Spleen (tissue), 11 donors: ENCODE results near the gene DOK4. TPM values are rescaled to one million over a fixed set of nuclear protein-coding genes. Genes with fewer than 3 reads are reported as not detected.

Experiments
- DNase-seq: peaks from one replicate; pipeline ENCODE4 v3.0.0-alpha.2; 2020
- H3K27ac ChIP-seq, 8 donors: fragments of 200-600 bp; sonication (generic) in 7 of 8; 1 replicate in 4 of 8; 2 replicates in 4 of 8; pipeline versions ENCODE4 v1.5.0 to v1.8.0; 2016 to 2021; ENCODE audit warnings: inconsistent platforms in 4 of 8, mild to moderate bottlenecking in 4 of 8, moderate library complexity in 1 of 8
- H3K27me3 ChIP-seq, 7 donors: fragments of 200-600 bp; sonication (generic) in 6 of 7; replicated peaks in 1 of 7; 1 replicate in 4 of 7; 2 replicates in 3 of 7; pipeline versions ENCODE4 v1.5.0 to v1.8.0; 2016 to 2021; ENCODE audit warnings: inconsistent platforms in 3 of 7, mild to moderate bottlenecking in 1 of 7
- H3K36me3 ChIP-seq, 6 donors: fragments of 200-600 bp; sonication (generic) in 5 of 6; 1 replicate in 4 of 6; 2 replicates in 2 of 6; pipeline versions ENCODE4 v1.5.0 to v1.8.0; 2016 to 2021; ENCODE audit warnings: inconsistent platforms in 2 of 6
- H3K4me1 ChIP-seq, 6 donors: fragments of 200-600 bp; sonication (generic) in 5 of 6; 1 replicate in 3 of 6; 2 replicates in 3 of 6; pipeline versions ENCODE4 v1.5.0 to v1.8.0; 2016 to 2021; ENCODE audit warnings: inconsistent platforms in 3 of 6
- H3K4me3 ChIP-seq, 8 donors: fragments of 200-600 bp; sonication (generic) in 7 of 8; 1 replicate in 4 of 8; 2 replicates in 4 of 8; pipeline versions ENCODE4 v1.5.0 to v1.8.0; 2016 to 2021; ENCODE audit warnings: inconsistent platforms in 4 of 8, mild to moderate bottlenecking in 4 of 8, moderate library complexity in 2 of 8
- H3K9me3 ChIP-seq, 8 donors: fragments of 200-600 bp; sonication (generic) in 7 of 8; 1 replicate in 4 of 8; 2 replicates in 4 of 8; pipeline versions ENCODE4 v1.5.0 to v1.8.0; 2016 to 2021; ENCODE audit warnings: inconsistent platforms in 4 of 8
- CTCF ChIP-seq, 11 experiments: fragments of 200-600 bp in 7 of 11; fragments of 450-650 bp in 4 of 11; sonication (generic) in 4 of 11; IDR thresholded peaks in 8 of 11; conservative IDR thresholded peaks in 3 of 11; 1 replicate in 7 of 11; 2 replicates in 4 of 11; pipeline versions ENCODE4 v1.4.0 to v1.8.0; 2016 to 2021; ENCODE audit warnings: antibody characterized with exemption in 11 of 11, inconsistent platforms in 4 of 11, mild to moderate bottlenecking in 1 of 11
- POLR2A ChIP-seq, 3 donors: fragments of 450-650 bp; IDR thresholded peaks; one replicate each; pipeline ENCODE4 v1.5.1; 2017; ENCODE audit warnings: antibody characterized with exemption in 3 of 3, mild to moderate bottlenecking in 1 of 3
- POLR2AphosphoS5 ChIP-seq, 3 donors: sonication (generic); formaldehyde crosslinking; IDR thresholded peaks; one replicate each; pipeline ENCODE4 v1.5.1; 2017; ENCODE audit warnings: antibody characterized with exemption in 3 of 3
- WGBS, 5 donors: extraction: QIAGEN DNeasy Blood & Tissue Kit in 3 of 5; methylation state at CpG; one replicate each; pipeline versions ENCODE4 v1.1.5 to v1.1.7; 2013 to 2018; 5-methylcytosine and 5-hydroxymethylcytosine counted together
- intact Hi-C: fragments of 100-400 bp; cut with DNase I; formaldehyde crosslinking; loops from one replicate; pipeline ENCODE4 v1.15.0; 2023; ENCODE audit warnings: low total_unique reads
- polyA plus RNA-seq, 3 donors: library from polyadenylated mRNA; stranded (reverse); fragments of 200-250 nt; gene quantifications; one replicate each; pipeline ENCODE4 v1.2.1, GENCODE V29; 2013
- total RNA-seq, 7 donors: library from RNA; depleted of rRNA in 3 of 7; stranded (reverse); fragments of >200 nt in 3 of 7; fragmentation: NEBNext Ultra II Directional in 4 of 7; extraction: Animal tissue kit (Norgen Biotek cat#: 25700) in 4 of 7; gene quantifications; one replicate each; pipeline versions ENCODE4 v1.1.0 to v1.2.1, GENCODE V29; 2016 to 2021
- donor health status: healthy with polysubstance abuse.
- donor health status: DM: no; HTN: no; CAD: no; lungs with moderate emphysema.
- donor health status: DM: no; HTN: no; CAD: no.
- donor health status: Bipolar disorder and iron deficiency.
- donor health status: healthy.
- donor health status: DM: no; HTN: no; CAD: no.
- donor health status: DM: yes; HTN: yes; CAD: no.

DOK4 gene
- total and polyA plus RNA-seq, 10 donors: 4.1 to 19.8 (median 14.2) TPM

DNA sequence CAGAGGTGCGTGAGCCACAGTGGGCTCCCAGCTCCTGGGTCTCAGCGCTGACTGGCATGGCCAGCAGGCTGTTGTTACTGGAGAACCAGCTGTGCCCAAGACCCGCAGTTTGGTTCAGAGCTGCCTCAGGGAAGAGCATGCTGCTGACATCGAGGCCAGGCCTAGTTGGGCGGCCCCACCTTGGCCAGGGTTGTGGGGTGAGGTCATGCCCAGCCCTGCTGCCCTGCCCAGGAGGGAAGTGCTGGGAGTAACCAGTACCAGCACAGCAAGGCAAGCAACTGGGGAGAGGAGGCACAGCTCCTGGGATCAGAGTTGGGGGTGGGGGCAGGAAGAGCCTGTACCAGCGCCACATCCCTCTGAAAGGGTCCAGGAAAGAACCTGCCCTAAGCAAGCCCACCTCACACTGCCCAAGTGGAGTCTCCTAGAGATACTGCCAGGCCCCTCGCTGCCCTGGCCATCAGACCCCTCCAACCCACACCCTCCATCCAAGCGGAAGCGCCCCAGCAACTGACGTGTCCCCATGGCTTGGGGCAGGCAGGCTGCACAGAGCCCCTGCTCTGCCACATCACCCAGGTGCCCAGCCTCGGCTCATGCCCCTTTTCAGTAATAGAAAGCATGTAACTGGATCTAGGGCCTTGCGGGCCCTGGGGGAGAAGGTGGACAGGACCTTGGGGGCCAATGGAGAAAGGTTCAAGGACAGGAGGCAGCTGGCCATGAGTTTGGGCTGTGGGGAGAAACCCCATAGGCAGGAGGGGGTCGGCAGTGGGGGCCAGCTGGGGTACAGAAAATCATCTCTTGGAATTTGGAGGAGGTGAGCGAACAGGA lies 990 bp downstream of the DOK4 start:
- TF ChIP-seq POLR2A (IDR thresholded peaks at IDR 0.05) (no peak), CTCF (IDR thresholded peaks at IDR 0.05 in 8 of 11, conservative IDR thresholded peaks at IDR 0.05 in 3 of 11) (no peak), POLR2AphosphoS5 (IDR thresholded peaks at IDR 0.05) (no peak)
- intact Hi-C loops: no loop called here
- H3K27ac ChIP-seq: peak overlapping the region in 4 of 8 donors; percentile 36 to 71 (median 70)
- no peaks in the 10 kb centered on the region for H3K9me3 ChIP-seq
- peak overlapping the region; percentile 45 to 85 (median 58) for H3K4me3 ChIP-seq
- peaks cover 0 to 14% (median 0%) of the 10 kb centered on the region in 7 donors for H3K27me3 ChIP-seq
- H3K36me3 ChIP-seq: no peaks in the 10 kb centered on the region
- 61 to 78% (median 71%) methylated on average over 12 to 14 of the region's 14 CpGs for WGBS, 5 donors
- peak; percentile 74 for DNase-seq
- H3K4me1 ChIP-seq: peaks cover 14 to 37% (median 29%) of the 10 kb centered on the region in 6 donors

- TF ChIP-seq POLR2A (IDR thresholded peaks at IDR 0.05): no peak
- Histone ChIP-seq H3K9me3 (no peaks in the 10 kb centered on the region), H3K36me3 (no peaks in the 10 kb centered on the region), H3K4me1 (peaks cover 18 to 44% (median 37%) of the 10 kb centered on the region in 6 donors), H3K27ac (no peak overlapping the region), H3K4me3 (peak overlapping the region in 1 of 8 donors; percentile 85), H3K27me3 (peaks cover 0 to 21% (median 0%) of the 10 kb centered on the region in 7 donors)
- no peak for DNase-seq
- WGBS, 5 donors: 88 to 96% (median 91%) methylated on average over 7 to 8 of the region's 8 CpGs
- intact Hi-C loops: no loop called here
Observed at GRCh38 chr16:57484515-57485005, 1.7 kb downstream of the DOK4 start.

DNA sequence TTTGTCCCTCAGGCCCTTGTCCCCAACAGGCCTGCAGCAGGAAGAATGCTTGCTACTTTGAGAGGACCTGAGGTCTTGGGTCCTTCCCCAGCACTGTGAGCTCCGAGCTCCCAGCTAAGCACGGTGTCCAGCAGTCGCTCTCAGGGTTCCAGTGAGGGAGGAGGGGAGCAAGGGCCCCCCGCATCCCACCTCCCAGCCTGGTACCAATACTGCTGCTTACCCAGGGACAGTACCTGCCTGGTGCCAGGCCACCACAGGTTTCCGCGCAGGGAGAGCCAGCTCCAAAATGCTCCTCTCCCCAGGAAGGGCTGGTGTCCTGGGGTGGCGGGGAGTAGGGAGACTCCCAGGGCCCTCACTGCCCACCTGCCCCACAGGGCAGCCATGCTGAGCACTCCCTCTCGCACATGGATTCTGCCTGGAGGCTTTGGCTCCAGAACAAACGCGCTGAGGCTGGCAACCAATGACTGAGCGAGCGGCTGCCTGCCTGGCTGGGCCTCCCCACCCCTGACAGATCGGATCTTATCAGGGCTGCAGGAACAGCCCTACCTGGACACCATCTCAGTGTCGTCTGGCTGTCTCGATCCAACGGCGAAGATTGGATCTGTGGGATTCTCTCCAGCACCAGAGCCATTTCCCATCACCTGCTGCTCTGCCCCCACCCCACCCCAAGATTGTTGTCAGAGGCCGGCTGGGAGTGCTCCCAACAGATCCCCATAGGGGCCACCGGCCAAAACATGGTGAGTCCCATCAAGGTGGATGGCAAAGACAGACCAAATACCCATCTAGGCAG lies 2.4 kb downstream of the DOK4 start:
- no peak overlapping the region for H3K27ac ChIP-seq
- WGBS, 5 donors: 84 to 91% (median 88%) methylated on average over 9 to 19 of the region's 19 CpGs
- H3K36me3 ChIP-seq: no peaks in the 10 kb centered on the region
- no peak overlapping the region for H3K4me3 ChIP-seq
- peak; percentile 71 for DNase-seq
- intact Hi-C loops: no loop called here
- TF ChIP-seq POLR2A (IDR thresholded peaks at IDR 0.05) (no peak), CTCF (IDR thresholded peaks at IDR 0.05 in 8 of 11, conservative IDR thresholded peaks at IDR 0.05 in 3 of 11) (no peak), POLR2AphosphoS5 (IDR thresholded peaks at IDR 0.05) (no peak)
- no peaks in the 10 kb centered on the region for H3K9me3 ChIP-seq
- H3K27me3 ChIP-seq: peaks cover 0 to 28% (median 0%) of the 10 kb centered on the region in 7 donors
- peaks cover 20 to 51% (median 43%) of the 10 kb centered on the region in 6 donors for H3K4me1 ChIP-seq

DNA sequence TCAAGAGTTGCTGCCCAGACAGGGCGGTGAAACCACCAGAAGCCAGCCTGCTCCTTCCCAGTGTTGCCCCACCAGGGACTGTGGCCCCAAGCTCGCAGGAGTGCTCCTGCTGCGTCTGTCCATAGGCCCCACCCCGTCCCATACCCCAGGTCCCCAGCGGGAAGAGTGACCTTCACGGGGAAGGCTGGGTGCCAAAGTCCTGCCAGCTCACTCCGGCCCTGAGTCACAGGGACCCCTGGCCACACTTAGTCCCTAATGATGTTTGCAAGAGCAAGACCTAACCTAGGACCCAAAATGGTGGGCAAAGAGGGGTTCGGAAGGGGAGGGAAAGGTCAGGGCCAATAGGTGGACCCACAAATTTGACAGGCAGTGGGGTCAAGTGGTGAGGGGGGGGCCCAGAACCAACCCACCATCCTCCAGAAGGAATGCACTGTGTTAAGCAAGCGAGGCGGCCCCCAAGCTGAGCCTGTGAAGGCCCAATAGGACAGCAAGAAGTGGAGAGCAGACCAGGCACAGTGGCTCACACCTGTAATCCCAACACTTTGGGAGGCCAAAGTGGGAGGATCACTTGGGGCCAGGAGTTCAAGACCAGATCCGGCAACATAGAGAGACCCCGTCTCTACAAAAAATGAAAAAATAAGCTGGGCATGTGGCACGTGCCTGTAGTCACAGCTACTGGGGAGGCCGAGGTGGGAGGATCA lies 3.3 kb downstream of the DOK4 start:
- Histone ChIP-seq H3K27ac (no peak overlapping the region), H3K4me3 (no peak overlapping the region), H3K36me3 (no peaks in the 10 kb centered on the region), H3K27me3 (peaks cover 0 to 29% (median 0%) of the 10 kb centered on the region in 7 donors), H3K4me1 (peaks cover 20 to 60% (median 52%) of the 10 kb centered on the region in 6 donors), H3K9me3 (no peaks in the 10 kb centered on the region)
- WGBS, 5 donors: 75 to 90% (median 87%) methylated on average over 11 to 14 of the region's 14 CpGs
- intact Hi-C loops: no loop called here
- peak; percentile 55 for DNase-seq
- no peak for TF ChIP-seq POLR2A (IDR thresholded peaks at IDR 0.05)
- no peak for TF ChIP-seq CTCF (IDR thresholded peaks at IDR 0.05 in 8 of 11, conservative IDR thresholded peaks at IDR 0.05 in 3 of 11)
- no peak for TF ChIP-seq POLR2AphosphoS5 (IDR thresholded peaks at IDR 0.05)
